Measurements from ENCODE around the gene NPBWR2.

Gene NPBWR2

GRCh38 chr20:64077541-64077875, 29.9 kb downstream of the NPBWR2 start:
- Histone ChIP-seq H3K4me1 (ENCODE audit: low read depth, poor library complexity, severe bottlenecking) (peaks cover 20% of the 10 kb centered on the region), H3K4me2 (no peak overlapping the region), H4K20me1 (ENCODE audit: insufficient read depth) (no peaks in the 10 kb centered on the region), H3K27me3 (ENCODE audit: insufficient read depth, low read depth) (peaks cover 31% of the 10 kb centered on the region), H3K4me3 (IDR thresholded peaks at IDR 0.05; ENCODE audit: insufficient read depth, low read depth, low read length) (no peak overlapping the region), H3K27ac (no peak overlapping the region), H3K36me3 (ENCODE audit: insufficient read depth) (no peaks in the 10 kb centered on the region), H3K79me2 (ENCODE audit: insufficient read depth, low read depth) (no peaks in the 10 kb centered on the region), H3K9ac (no peak overlapping the region), H2AFZ (ENCODE audit: low read depth) (no peak overlapping the region)
- TF ChIP-seq, protein P1, sequence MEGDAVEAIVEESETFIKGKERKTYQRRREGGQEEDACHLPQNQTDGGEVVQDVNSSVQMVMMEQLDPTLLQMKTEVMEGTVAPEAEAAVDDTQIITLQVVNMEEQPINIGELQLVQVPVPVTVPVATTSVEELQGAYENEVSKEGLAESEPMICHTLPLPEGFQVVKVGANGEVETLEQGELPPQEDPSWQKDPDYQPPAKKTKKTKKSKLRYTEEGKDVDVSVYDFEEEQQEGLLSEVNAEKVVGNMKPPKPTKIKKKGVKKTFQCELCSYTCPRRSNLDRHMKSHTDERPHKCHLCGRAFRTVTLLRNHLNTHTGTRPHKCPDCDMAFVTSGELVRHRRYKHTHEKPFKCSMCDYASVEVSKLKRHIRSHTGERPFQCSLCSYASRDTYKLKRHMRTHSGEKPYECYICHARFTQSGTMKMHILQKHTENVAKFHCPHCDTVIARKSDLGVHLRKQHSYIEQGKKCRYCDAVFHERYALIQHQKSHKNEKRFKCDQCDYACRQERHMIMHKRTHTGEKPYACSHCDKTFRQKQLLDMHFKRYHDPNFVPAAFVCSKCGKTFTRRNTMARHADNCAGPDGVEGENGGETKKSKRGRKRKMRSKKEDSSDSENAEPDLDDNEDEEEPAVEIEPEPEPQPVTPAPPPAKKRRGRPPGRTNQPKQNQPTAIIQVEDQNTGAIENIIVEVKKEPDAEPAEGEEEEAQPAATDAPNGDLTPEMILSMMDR (conservative IDR thresholded peaks at IDR 0.05; ENCODE audit: low read depth, low read length) = no peak

- H3K4me3 ChIP-seq (IDR thresholded peaks at IDR 0.05; ENCODE audit: insufficient read depth, low read depth, low read length) = no peak overlapping the region
- peaks cover 27% of the 10 kb centered on the region; the same call in 1 of the 2 replicates for H3K27me3 ChIP-seq (ENCODE audit: insufficient read depth, low read depth)
- no peaks in the 10 kb centered on the region for H3K79me2 ChIP-seq (ENCODE audit: insufficient read depth, low read depth)
- H4K20me1 ChIP-seq (ENCODE audit: insufficient read depth) = no peaks in the 10 kb centered on the region
- H3K27ac ChIP-seq = no peak overlapping the region
- H3K4me2 ChIP-seq = no peak overlapping the region
- H2AFZ ChIP-seq (ENCODE audit: low read depth) = no peak overlapping the region
- no peaks in the 10 kb centered on the region for H3K36me3 ChIP-seq (ENCODE audit: insufficient read depth)
- TF ChIP-seq, protein P1 (conservative IDR thresholded peaks at IDR 0.05; ENCODE audit: low read depth, low read length) = no peak
- no peak overlapping the region for H3K9ac ChIP-seq
- H3K4me1 ChIP-seq (ENCODE audit: low read depth, poor library complexity, severe bottlenecking) = peaks cover 20% of the 10 kb centered on the region
These were observed 30.3 kb downstream of the NPBWR2 start for GRCh38 chr20:64077094-64077493.

- Histone ChIP-seq H3K4me2 (no peak overlapping the region), H3K36me3 (ENCODE audit: insufficient read depth) (no peaks in the 10 kb centered on the region), H3K27ac (no peak overlapping the region), H3K79me2 (ENCODE audit: insufficient read depth, low read depth) (no peaks in the 10 kb centered on the region), H3K9ac (no peak overlapping the region), H3K27me3 (ENCODE audit: insufficient read depth, low read depth) (peaks cover 19% of the 10 kb centered on the region; the same call in 1 of the 2 replicates), H3K4me3 (IDR thresholded peaks at IDR 0.05; ENCODE audit: insufficient read depth, low read depth, low read length) (no peak overlapping the region), H4K20me1 (ENCODE audit: insufficient read depth) (no peaks in the 10 kb centered on the region), H2AFZ (ENCODE audit: low read depth) (no peak overlapping the region), H3K4me1 (ENCODE audit: low read depth, poor library complexity, severe bottlenecking) (peaks cover 20% of the 10 kb centered on the region)
- TF ChIP-seq, protein P1 (conservative IDR thresholded peaks at IDR 0.05; ENCODE audit: low read depth, low read length) = no peak
These were observed 31.0 kb downstream of the NPBWR2 start for GRCh38 chr20:64076061-64076997.

GRCh38 chr20:64075556-64075955, 31.8 kb downstream of the NPBWR2 start:
- no peak overlapping the region for H3K9ac ChIP-seq
- no peak overlapping the region for H3K27ac ChIP-seq
- no peak overlapping the region for H3K4me3 ChIP-seq (IDR thresholded peaks at IDR 0.05; ENCODE audit: insufficient read depth, low read depth, low read length)
- no peak overlapping the region for H3K4me2 ChIP-seq
- no peaks in the 10 kb centered on the region for H3K36me3 ChIP-seq (ENCODE audit: insufficient read depth)
- peaks cover 12% of the 10 kb centered on the region; the same call in 1 of the 2 replicates for H3K27me3 ChIP-seq (ENCODE audit: insufficient read depth, low read depth)
- H4K20me1 ChIP-seq (ENCODE audit: insufficient read depth) = no peaks in the 10 kb centered on the region
- no peaks in the 10 kb centered on the region for H3K79me2 ChIP-seq (ENCODE audit: insufficient read depth, low read depth)
- no peak overlapping the region for H2AFZ ChIP-seq (ENCODE audit: low read depth)
- peaks cover 20% of the 10 kb centered on the region for H3K4me1 ChIP-seq (ENCODE audit: low read depth, poor library complexity, severe bottlenecking)
- TF ChIP-seq, protein P1 (conservative IDR thresholded peaks at IDR 0.05; ENCODE audit: low read depth, low read length) = no peak
